HK-2 (cell line): ENCODE data around the gene GFER.
"Not testable (repeated sequence)": the region's sequence is repeated elsewhere in the genome, so short reads cannot be mapped to it uniquely, and the experiment has no call there.

Experiments used
- DNase-seq: peaks from one replicate; pipeline ENCODE4 v3.0.0-alpha.2; 2018; ENCODE audit not compliant: unreplicated experiment

The GFER gene

GRCh38 chr16:1983544-1984346 lies at the start of gene GFER:
GFER (plus strand) TSS chr16:1984193; CDS start chr16:1984219, 26 bp downstream.
- DNase-seq, result peak; percentile 90

DNA sequence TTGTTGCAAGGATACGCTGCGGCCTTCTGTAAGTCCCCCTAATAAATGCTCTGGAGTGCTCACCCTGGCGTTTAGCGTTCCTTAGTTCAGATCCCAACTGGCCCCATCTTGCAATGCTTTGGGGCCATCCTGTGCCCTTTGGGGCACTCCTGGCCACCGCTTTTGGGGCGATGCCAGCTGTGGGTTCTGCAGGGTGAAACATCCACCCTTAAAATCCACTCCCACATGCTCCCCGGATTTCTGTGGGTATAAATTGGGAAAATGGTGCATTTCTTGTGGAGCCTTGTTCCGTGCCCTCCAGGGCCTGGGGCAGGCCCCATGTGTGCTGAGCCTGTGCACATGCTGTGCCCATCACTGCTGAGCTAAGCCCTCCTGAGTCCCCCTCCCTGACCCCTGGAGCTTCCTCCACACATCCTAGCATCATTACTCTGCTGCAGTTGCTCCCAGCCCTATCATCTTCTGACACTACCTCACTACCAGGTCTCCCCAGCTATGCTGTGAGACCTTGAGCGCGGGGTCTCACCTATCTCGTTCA lies 47.0 kb upstream of the GFER start:
- no peak for DNase-seq

DNA sequence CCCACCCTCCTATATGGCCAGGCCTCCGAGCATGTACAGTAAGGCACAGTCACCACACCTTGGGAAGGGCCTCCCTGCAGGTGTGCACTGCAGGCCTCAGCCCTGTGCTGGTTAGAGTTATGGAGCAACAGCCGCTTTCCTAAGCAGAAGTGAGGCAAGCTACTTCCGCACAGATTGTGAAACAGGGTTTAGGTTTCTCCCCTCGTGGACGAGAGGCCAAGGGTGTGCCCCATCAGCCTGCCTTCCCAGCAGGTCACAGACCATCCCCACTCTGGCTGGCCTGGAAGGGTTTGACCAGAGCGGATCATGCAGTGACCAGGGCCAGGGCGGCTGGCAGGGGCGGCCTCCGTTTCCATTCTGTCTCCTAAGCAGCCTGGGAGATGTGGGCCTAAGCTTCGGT lies 45.7 kb upstream of the GFER start:
- no peak for DNase-seq

- no peak for DNase-seq
Measured at GRCh38 chr16:1938910-1939309, 45.1 kb upstream of the GFER start.

DNA sequence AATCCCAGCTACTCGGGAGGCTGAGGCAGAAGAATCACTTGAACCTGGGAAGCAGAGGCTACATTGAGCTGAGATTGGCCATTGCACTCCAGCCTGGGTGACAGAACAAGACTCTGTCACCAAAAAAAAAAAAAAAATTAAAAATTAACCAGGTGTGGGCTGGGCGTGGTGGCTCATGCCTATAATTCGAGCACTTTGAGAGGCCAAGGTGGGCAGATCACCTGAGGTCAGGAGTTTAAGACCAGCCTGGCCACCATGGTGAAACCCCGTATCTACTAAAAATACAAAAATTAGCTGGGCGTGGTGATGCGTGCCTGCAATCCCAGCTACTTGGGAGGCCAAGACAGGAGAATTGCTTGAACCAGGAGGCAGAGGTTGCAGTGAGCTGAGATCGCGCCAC lies 44.2 kb upstream of the GFER start:
- DNase-seq, result not testable (repeated sequence)

- peak; percentile 44 for DNase-seq
Measured at GRCh38 chr16:1940273-1941161, 43.5 kb upstream of the GFER start.

- peak; percentile 76 for DNase-seq
Measured at GRCh38 chr16:1941162-1942046, 42.6 kb upstream of the GFER start.

GRCh38 chr16:1942047-1942809 lies 41.8 kb upstream of the GFER start:
- peak; percentile 28 for DNase-seq

- peak; percentile 96 for DNase-seq
Measured at GRCh38 chr16:1942810-1943726, 40.9 kb upstream of the GFER start, which contains the start of gene MSRB1. MSRB1 (minus strand) TSS chr16:1943199; CDS start chr16:1943156, 43 bp downstream.

GRCh38 chr16:1944612-1945199 lies 39.3 kb upstream of the GFER start:
- no peak for DNase-seq

GRCh38 chr16:1945559-1946391 lies 38.2 kb upstream of the GFER start:
- no peak for DNase-seq

- DNase-seq, result no peak
Measured at GRCh38 chr16:1946495-1947368, 37.3 kb upstream of the GFER start.

DNA sequence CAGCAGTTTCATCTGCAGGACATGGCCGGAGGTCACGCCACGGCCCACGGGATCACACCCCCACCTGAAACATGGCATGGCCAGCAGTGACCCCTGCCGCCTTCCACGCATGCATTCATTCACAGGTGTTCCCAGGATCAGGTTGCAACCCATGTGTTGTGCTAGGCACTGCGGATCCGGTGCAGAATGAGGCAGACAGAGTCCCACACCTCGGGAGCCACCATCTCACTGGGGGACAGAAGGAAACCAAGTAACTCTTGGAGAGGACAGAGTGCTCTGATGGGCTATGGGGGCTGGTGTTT lies 36.7 kb upstream of the GFER start:
- DNase-seq, result no peak

DNA sequence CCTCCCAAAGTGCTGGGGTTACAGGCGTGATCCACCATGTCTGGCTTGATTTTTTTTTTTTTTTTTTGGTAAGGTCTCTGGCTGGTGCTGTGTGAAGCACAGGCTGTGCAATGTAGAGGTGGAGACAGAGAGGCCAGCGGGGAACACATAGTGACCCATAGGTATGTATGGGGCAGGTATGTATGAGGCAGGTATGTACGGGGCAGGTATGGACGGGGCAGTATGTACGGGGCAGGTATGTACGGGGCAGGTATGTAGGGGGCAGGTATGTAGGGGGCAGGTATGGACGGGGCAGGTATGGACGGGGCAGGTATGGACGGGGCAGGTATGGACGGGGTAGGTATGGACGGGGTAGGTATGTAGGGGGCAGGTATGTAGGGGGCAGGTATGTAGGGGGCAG lies 34.5 kb upstream of the GFER start:
- DNase-seq, result no peak

DNA sequence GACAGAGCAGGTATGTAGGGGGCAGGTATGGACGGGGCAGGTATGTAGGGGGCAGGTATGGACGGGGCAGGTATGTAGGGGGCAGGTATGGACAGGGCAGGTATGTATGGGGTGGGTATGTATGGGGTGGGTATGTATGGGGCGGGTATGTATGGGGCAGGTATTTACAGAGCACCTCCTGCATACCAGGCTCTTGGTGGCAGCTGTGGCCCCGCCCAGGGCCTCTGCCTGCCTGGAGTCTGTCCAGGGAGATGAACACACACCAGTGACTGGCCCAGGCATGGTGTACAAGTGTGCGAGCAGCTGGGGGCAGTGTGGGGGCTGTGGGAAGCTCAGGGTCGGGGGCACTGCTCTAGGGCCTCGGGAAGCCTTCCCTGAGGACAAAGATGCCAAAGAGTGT lies 33.9 kb upstream of the GFER start:
- no peak for DNase-seq

GRCh38 chr16:1950559-1950958 lies 33.4 kb upstream of the GFER start:
- DNase-seq, result no peak

GRCh38 chr16:1953734-1954133 lies 30.3 kb upstream of the GFER start:
- DNase-seq, result no peak
